Measurements from ENCODE around the gene ZC3H7B.
A peak's percentile ranks its signal among the peaks of the same experiment; 100 is the strongest.
"Not testable (repeated sequence)": the region's sequence is repeated elsewhere in the genome, so short reads cannot be mapped to it uniquely, and the experiment has no call there.

ZC3H7B gene

GRCh38 chr22:41285820-41286638, 15.3 kb upstream of the ZC3H7B start, which contains the start of gene RANGAP1:
Gene RANGAP1, minus strand, starts transcription at chr22:41286187. Its CDS starts 5,143 bp downstream, at chr22:41281044.
- peak; percentile 98 for DNase-seq (ENCODE audit: low spot score)

GRCh38 chr22:41286639-41287091, 14.7 kb upstream of the ZC3H7B start:
- DNase-seq (ENCODE audit: low spot score), result peak; percentile 35

GRCh38 chr22:41288245-41288946, 12.9 kb upstream of the ZC3H7B start:
- peak; percentile 89 for DNase-seq (ENCODE audit: low spot score)

GRCh38 chr22:41289671-41290070, 11.7 kb upstream of the ZC3H7B start:
- no peak for DNase-seq (ENCODE audit: low spot score)

- DNase-seq (ENCODE audit: low spot score), result peak; percentile 35
Measured at GRCh38 chr22:41290262-41291221, 10.8 kb upstream of the ZC3H7B start.

GRCh38 chr22:41294816-41295215, 6.5 kb upstream of the ZC3H7B start:
- not testable (repeated sequence) for DNase-seq (ENCODE audit: low spot score)

GRCh38 chr22:41296826-41297667, 4.3 kb upstream of the ZC3H7B start:
- no peak for DNase-seq (ENCODE audit: low spot score)

GRCh38 chr22:41300661-41301060, 664 bp upstream of the ZC3H7B start:
- DNase-seq (ENCODE audit: low spot score), result no peak

- DNase-seq (ENCODE audit: low spot score), result no peak
Measured at GRCh38 chr22:41302021-41302767, 869 bp downstream of the ZC3H7B start.

- no peak for DNase-seq (ENCODE audit: low spot score)
Measured at GRCh38 chr22:41302811-41303210, 1.5 kb downstream of the ZC3H7B start.

- DNase-seq (ENCODE audit: low spot score), result no peak
Measured at GRCh38 chr22:41305646-41306045, 4.3 kb downstream of the ZC3H7B start.

- no peak for DNase-seq (ENCODE audit: low spot score)
Measured at GRCh38 chr22:41308054-41308453, 6.7 kb downstream of the ZC3H7B start.

GRCh38 chr22:41308544-41308947, 7.2 kb downstream of the ZC3H7B start:
- DNase-seq (ENCODE audit: low spot score), result no peak

- no peak for DNase-seq (ENCODE audit: low spot score)
Measured at GRCh38 chr22:41310336-41310735, 9.0 kb downstream of the ZC3H7B start.

- DNase-seq (ENCODE audit: low spot score), result no peak
Measured at GRCh38 chr22:41311487-41311886, 10.2 kb downstream of the ZC3H7B start.

- no peak for DNase-seq (ENCODE audit: low spot score)
Measured at GRCh38 chr22:41314821-41315220, 13.5 kb downstream of the ZC3H7B start.

GRCh38 chr22:41315586-41315985, 14.3 kb downstream of the ZC3H7B start:
- no peak for DNase-seq (ENCODE audit: low spot score)

GRCh38 chr22:41320416-41321240, 19.3 kb downstream of the ZC3H7B start:
- DNase-seq (ENCODE audit: low spot score), result no peak

GRCh38 chr22:41324821-41325528, 23.6 kb downstream of the ZC3H7B start:
- DNase-seq (ENCODE audit: low spot score), result no peak
